Neural crest cell (in vitro differentiated cells): ENCODE data around the gene WBP2. TPM values are rescaled to one million over a fixed set of nuclear protein-coding genes. Genes with fewer than 3 reads are reported as not detected.

Experiments used
- DNase-seq: peaks from one replicate; pipeline ENCODE4 v3.0.0; 2021; ENCODE audit warnings: low read depth, mixed read lengths, low spot score
- H3K27ac Mint-ChIP-seq: one replicate; pipeline ENCODE4 v1.8.0; 2021; ENCODE audit warnings: mild to moderate bottlenecking, mixed read lengths; ENCODE audit not compliant: unreplicated experiment
- H3K27me3 Mint-ChIP-seq: 2 replicates; pipeline ENCODE4 v1.8.0; 2021; ENCODE audit warnings: low read depth, mild to moderate bottlenecking, mixed read lengths
- H3K36me3 Mint-ChIP-seq: 2 replicates; pipeline ENCODE4 v1.8.0; 2021; ENCODE audit warnings: low read depth, mild to moderate bottlenecking, mixed read lengths
- H3K4me1 Mint-ChIP-seq: 2 replicates; pipeline ENCODE4 v1.8.0; 2021; ENCODE audit warnings: mixed read lengths
- H3K4me3 Mint-ChIP-seq: one replicate; pipeline ENCODE4 v1.8.0; 2021; ENCODE audit warnings: mild to moderate bottlenecking, mixed read lengths
- H3K9me3 Mint-ChIP-seq: 2 replicates; pipeline ENCODE4 v1.8.0; 2021; ENCODE audit warnings: mixed read lengths
- CTCF ChIP-seq: fragments of 200-600 bp; sonication (generic); conservative IDR thresholded peaks from 2 replicates; pipeline ENCODE4 v1.5.0; 2021; ENCODE audit warnings: antibody characterized with exemption, mild to moderate bottlenecking
- total RNA-seq: library from RNA; stranded (reverse); gene quantifications from 2 replicates; pipeline ENCODE4 v1.2.1, GENCODE V29; 2021

Gene WBP2
- total RNA-seq, 1 donor from 2014 or later, result 49.3 TPM

- Mint-ChIP-seq H3K36me3 (peaks cover 3% of the 10 kb centered on the region), H3K27me3 (no peaks in the 10 kb centered on the region), H3K9me3 (no peaks in the 10 kb centered on the region), H3K4me1 (no peaks in the 10 kb centered on the region), H3K4me3 (no peak overlapping the region), H3K27ac (no peak overlapping the region)
- no peak for TF ChIP-seq CTCF
- DNase-seq, result no peak
Observed at GRCh38 chr17:75810216-75810615, 44.9 kb downstream of the WBP2 start.

- no peak for DNase-seq
- H3K27me3 Mint-ChIP-seq, result no peaks in the 10 kb centered on the region
- peaks cover 3% of the 10 kb centered on the region for H3K36me3 Mint-ChIP-seq
- no peaks in the 10 kb centered on the region for H3K9me3 Mint-ChIP-seq
- no peak overlapping the region for H3K27ac Mint-ChIP-seq
- TF ChIP-seq CTCF, result no peak
- no peaks in the 10 kb centered on the region for H3K4me1 Mint-ChIP-seq
- no peak overlapping the region for H3K4me3 Mint-ChIP-seq
Observed at GRCh38 chr17:75809631-75810111, 45.5 kb downstream of the WBP2 start.

- Mint-ChIP-seq H3K27ac (no peak overlapping the region), H3K27me3 (no peaks in the 10 kb centered on the region), H3K36me3 (peaks cover 3% of the 10 kb centered on the region), H3K9me3 (no peaks in the 10 kb centered on the region), H3K4me3 (no peak overlapping the region), H3K4me1 (no peaks in the 10 kb centered on the region)
- TF ChIP-seq CTCF, result no peak
- no peak for DNase-seq
Observed at GRCh38 chr17:75808905-75809621, 46.1 kb downstream of the WBP2 start.

GRCh38 chr17:75808549-75808904, 46.6 kb downstream of the WBP2 start:
- DNase-seq, result no peak
- H3K4me1 Mint-ChIP-seq, result no peaks in the 10 kb centered on the region
- H3K4me3 Mint-ChIP-seq, result no peak overlapping the region
- H3K36me3 Mint-ChIP-seq, result peaks cover 3% of the 10 kb centered on the region
- no peaks in the 10 kb centered on the region for H3K9me3 Mint-ChIP-seq
- no peak overlapping the region for H3K27ac Mint-ChIP-seq
- H3K27me3 Mint-ChIP-seq, result no peaks in the 10 kb centered on the region
- no peak for TF ChIP-seq CTCF

GRCh38 chr17:75807861-75808260, 47.3 kb downstream of the WBP2 start:
- TF ChIP-seq CTCF, result no peak
- DNase-seq, result no peak

More at GRCh38 chr17:75807861-75808260, 47.3 kb downstream of the WBP2 start:
- no peaks in the 10 kb centered on the region for H3K27me3 Mint-ChIP-seq
- H3K36me3 Mint-ChIP-seq, result peaks cover 3% of the 10 kb centered on the region
- H3K27ac Mint-ChIP-seq, result no peak overlapping the region
- no peaks in the 10 kb centered on the region for H3K4me1 Mint-ChIP-seq
- no peak overlapping the region for H3K4me3 Mint-ChIP-seq
- no peaks in the 10 kb centered on the region for H3K9me3 Mint-ChIP-seq
